ENCODE measurements around the gene RAB40C.

RAB40C gene

DNA sequence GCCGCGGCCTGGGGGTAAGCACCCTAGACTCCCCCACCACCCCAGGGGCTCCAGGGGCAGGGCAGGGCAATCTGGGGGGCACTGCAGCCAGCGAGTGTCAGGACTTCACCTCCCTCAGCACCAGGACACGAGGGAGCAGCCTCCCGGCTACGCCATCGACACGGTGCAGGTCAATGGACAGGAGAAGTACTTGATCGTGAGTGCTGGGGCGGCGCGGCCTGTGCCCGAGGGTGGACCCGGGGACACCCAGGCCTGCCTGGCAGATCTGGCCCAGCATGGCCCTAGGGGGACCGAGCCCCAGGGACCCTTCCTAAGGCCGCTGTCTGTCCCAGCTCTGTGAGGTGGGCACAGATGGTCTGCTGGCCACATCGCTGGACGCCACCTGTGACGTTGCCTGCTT, 82.5 kb downstream of the RAB40C start:
- no peak for DNase-seq

DNA sequence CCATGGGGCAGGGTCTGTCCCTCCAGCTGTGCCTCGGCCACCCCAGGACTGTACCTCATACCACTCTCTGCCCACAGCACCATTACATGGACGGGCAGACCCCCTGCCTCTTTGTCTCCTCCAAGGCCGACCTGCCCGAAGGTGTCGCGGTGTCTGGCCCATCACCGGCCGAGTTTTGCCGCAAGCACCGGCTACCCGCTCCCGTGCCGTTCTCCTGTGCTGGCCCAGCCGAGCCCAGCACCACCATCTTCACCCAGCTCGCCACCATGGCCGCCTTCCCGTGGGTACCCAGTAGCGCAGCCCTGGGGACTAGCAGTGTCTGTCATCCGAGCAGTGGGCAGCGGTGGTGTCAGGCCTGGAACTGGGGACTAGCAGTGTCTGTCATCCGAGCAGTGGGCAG, 83.0 kb downstream of the RAB40C start:
- DNase-seq, result no peak

DNA sequence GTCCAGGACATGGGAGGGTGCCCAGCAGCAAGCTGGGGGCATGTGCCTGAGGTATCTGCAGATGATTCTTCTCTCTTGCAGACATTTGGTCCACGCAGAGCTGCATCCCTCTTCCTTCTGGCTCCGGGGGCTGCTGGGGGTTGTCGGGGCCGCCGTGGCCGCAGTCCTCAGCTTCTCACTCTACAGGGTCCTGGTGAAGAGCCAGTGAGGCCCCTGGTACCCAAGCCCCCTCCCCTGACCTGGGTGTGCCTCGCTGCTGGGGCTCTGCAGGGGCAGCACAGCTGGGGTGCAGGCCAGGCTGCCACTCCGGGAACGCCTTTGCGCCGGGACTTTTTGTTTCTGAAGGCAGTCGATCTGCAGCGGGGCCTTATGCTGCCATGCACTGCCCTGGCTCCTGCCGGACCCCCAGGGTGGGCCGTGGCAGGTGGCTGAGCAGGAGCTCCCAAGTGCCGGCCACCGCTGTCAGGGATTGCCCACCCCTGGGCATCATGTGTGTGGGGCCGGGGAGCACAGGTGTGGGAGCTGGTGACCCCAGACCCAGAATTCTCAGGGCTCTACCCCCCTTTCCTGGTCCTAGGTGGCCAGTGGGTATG, 83.6 kb downstream of the RAB40C start:
- no peak for DNase-seq

DNA sequence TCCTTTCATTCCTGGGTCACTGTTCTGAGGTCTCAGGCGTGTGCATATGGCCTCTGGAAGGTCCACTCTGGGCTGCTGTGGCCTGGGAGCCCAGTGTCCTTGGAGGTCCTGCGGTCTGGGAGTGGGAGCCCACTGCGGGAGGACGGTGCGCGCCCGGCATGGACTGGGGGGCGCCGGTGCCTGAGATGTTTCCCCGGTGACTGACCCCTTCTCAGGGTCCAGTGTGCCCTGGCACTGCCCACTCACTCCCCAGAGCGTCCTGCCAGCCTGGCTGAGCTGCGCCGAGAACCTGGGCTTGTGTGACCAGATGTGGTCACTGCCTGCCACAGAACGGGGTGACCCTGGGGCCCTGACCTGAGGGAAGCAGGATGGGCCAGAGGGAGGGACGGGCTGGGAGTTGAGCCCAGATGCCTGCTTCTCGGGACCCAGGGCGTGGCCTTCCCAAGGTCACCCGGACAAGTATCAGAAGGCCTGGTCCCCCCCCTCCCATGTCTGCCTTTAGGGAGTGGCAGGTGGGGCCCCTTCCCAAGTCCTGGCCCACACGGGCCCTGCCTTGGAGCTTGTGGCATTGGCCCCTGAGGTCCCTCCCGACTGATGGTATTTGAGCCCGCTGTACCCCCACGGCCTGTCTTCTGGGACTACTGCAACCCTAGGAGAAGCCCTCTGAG, 84.5 kb downstream of the RAB40C start:
- DNase-seq, result no peak

DNA sequence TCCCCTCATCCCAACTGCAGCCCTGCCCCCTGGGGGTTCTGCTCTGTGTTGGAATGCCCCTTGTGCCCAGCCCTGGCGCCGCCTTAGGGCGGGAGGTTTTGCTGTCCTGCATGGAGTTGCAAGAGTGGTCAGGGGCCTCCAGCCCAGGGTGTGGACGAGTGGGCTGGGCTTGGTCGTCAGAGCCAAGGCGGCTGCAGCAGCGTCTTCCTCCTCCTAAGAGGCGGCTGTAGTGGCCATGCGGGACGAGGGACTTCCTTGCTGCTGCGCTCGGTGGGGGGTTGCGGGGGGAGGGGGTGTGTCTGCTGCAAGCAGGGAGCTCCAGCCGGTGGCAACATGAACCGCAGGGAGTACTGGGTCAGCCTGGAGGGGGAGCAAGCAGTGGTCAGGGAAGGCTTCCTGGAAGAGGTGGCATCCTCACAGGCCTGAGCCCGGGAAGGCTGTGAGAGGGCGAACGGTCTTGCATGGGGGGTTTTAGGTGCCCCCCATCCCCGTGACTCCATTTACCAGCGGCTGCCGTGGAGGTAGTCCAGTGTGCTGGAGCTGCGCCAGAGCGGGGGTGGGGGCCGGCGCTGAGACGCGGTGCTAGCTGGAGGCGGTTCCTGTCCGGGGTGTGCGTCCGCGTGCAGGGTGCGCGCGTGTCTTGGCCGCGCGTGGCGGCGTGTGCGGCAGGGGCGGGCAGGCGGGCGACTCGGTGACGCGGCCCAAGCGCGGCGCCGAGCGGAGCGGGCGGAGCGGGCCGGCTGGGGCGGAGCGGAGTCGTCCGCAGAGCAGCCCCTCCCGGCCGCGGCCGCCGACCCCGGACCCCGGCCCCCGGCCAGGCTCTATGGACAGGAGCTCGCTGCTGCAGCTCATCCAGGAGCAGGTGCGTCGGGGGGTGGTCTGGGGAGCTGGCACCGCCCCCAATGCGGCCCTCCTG, 85.4 kb downstream of the RAB40C start, which contains the start of gene RHBDL1:
RHBDL1 (plus strand) TSS at position 704 of the 916 bp plus-strand sequence; CDS start at position 824, 120 bp downstream.
- no peak for DNase-seq

DNA sequence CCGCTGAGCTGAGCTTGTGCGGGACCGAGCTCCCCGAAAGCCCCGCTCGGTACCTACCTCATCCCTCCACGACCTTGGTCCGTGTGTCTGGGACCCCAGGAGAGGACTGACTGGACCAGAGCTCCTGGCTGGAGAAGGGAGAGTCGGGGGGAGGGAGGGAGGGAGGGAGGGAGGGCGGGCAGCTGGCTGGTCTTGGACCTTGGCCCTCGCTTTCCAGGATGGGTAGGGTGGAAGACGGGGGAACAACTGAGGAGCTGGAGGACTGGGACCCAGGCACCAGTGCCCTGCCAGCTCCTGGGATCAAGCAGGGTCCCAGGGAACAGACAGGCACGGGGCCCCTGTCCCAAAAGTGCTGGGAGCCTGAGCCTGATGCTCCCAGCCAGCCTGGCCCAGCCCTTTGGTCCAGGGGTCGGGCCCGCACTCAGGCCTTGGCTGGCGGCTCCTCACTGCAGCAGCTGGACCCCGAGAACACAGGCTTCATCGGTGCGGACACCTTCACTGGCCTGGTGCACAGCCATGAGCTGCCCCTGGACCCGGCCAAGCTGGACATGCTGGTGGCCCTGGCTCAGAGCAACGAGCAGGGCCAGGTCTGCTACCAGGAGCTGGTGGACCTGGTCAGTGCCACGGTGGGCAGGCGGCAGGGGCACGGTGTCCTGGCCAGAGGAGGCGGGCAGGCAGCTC, 86.2 kb downstream of the RAB40C start:
- no peak for DNase-seq

DNA sequence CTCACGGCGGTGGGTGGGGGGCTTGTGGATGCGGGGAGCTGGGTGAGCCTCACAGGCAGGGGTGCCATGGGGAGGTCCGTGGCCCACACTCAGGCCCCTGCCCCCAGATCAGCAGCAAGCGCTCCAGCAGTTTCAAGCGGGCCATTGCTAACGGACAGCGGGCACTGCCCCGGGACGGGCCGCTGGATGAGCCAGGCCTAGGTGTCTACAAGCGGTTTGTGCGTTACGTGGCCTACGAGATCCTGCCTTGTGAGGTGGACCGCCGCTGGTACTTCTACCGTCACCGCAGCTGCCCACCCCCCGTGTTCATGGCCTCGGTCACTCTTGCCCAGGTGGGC, 86.7 kb downstream of the RAB40C start:
- DNase-seq, result no peak

DNA sequence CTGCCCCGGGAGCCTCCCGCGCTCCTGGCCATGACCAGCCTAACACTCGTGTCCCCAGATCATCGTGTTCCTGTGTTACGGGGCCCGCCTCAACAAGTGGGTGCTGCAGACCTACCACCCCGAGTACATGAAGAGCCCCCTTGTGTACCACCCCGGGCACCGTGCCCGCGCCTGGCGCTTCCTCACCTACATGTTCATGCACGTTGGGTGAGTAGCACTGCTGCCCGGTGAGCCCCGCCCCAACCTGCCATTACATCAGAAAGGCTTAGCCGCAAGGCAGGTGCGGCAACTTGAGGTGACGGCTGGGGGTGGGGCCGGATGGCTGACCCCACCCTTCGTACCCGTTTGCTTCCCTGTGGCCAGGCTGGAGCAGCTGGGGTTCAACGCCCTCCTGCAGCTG, 87.0 kb downstream of the RAB40C start:
- no peak for DNase-seq

DNA sequence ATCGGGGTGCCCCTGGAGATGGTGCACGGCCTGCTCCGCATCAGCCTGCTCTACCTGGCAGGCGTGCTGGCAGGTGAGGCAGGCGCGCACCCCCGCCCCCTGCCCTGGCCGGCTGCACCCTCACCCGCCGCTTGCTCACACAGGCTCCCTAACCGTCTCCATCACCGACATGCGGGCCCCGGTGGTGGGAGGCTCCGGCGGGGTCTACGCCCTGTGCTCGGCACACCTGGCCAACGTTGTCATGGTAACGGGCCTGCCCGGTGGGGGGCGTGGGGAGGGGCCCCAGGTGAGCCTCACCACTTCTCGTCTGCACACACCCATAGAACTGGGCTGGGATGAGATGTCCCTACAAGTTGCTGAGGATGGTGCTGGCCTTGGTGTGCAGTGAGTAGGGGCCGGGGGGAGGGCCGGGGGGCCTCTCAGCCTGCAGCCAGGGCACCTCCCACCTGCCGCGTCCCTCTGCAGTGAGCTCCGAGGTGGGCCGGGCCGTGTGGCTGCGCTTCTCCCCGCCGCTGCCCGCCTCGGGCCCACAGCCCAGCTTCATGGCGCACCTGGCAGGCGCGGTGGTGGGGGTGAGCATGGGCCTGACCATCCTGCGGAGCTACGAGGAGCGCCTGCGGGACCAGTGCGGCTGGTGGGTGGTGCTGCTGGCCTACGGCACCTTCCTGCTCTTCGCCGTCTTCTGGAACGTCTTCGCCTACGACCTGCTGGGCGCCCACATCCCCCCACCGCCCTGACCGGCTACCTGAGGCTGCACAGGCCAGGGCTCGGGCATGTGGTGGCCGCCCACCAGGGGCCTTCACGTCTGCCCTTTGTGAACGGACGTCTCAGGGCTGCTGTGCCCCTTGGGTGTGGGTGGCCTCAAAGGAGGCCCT, 87.7 kb downstream of the RAB40C start:
- DNase-seq, result no peak

DNA sequence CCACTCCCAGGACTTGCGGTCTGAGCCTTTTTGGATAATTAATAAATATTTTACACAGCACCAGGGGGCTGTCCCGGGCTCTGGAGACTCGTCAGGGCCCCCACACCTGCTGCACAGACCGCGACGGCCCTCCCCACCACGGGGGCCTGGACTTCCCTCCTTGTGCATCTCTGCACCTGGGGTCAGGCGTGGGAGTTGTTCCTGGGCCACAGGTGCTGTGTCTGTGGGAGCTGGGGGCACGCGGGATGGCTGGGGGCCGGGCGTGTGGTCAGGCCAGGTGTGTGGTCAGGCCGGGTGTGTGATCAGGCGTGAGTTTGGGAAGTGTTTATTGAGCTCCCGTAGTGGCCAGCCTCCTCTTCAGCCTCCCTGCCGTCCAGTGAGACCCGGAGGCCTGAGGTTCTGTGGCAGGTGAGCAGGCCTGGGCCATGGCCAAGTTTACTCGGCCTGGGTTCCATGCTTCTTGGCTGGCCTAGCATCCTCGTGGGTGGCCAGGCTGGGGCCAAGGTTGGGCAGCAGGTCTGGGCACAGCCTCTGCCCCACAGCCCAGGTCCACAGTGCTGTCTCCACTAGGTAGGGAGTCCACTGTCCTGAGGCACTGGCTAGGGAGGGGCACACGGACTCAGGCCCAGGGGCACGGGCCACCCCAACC, 88.5 kb downstream of the RAB40C start:
- DNase-seq, result no peak

Measured in AML-193 (cell line).